Right lobe of liver (tissue), 6 donors: ENCODE measurements around the gene RPL13A. TPM values are rescaled to one million over a fixed set of nuclear protein-coding genes. Genes with fewer than 3 reads are reported as not detected.

Source experiments
- ATAC-seq, 4 donors: fragments of 200-7000 bp; cut with Tn5 transposase; one replicate each; pipeline ENCODE4 v1.9.1; 2020; ENCODE audit warnings: mild to moderate bottlenecking in 4 of 4, moderate library complexity in 4 of 4
- DNase-seq, 3 donors: peaks; one replicate each; pipeline ENCODE4 v3.0.0-alpha.2; 2020
- H3K27ac ChIP-seq, 3 donors: fragments of 200-600 bp; one replicate each; pipeline ENCODE4 v1.8.0; 2022
- H3K27me3 ChIP-seq, 2 donors: fragments of 200-600 bp; one replicate each; pipeline ENCODE4 v1.8.0; 2022
- H3K36me3 ChIP-seq, 4 donors: fragments of 200-600 bp; sonication (generic) in 1 of 4; one replicate each; pipeline versions ENCODE4 v1.5.1 to v1.8.0; 2017 to 2022; ENCODE audit warnings: control low read depth in 1 of 4
- H3K4me1 ChIP-seq, 4 donors: fragments of 200-600 bp; sonication (generic) in 1 of 4; one replicate each; pipeline versions ENCODE4 v1.5.1 to v1.8.0; 2017 to 2022; ENCODE audit warnings: control low read depth in 1 of 4
- H3K4me3 ChIP-seq, 3 donors: fragments of 200-600 bp; one replicate each; pipeline ENCODE4 v1.8.0; 2022
- H3K9me3 ChIP-seq, 4 donors: fragments of 200-600 bp; sonication (generic) in 1 of 4; one replicate each; pipeline versions ENCODE4 v1.5.1 to v1.8.0; 2017 to 2022; ENCODE audit warnings: control low read depth in 1 of 4
- POLR2A ChIP-seq: fragments of 450-650 bp; IDR thresholded peaks from one replicate; pipeline ENCODE4 v1.6.1; 2017; ENCODE audit warnings: antibody characterized with exemption, mild to moderate bottlenecking
- WGBS: methylation state at CpG from one replicate; pipeline ENCODE4 v1.1.6; 2018; ENCODE audit warnings: low coverage, low lambda C conversion rate; ENCODE audit not compliant: insufficient coverage; ENCODE audit errors: missing lambda C conversion rate; 5-methylcytosine and 5-hydroxymethylcytosine counted together
- intact Hi-C, 2 donors: fragments of 100-400 bp; cut with DNase I; formaldehyde crosslinking; loops; one replicate each; pipeline versions ENCODE4 v1.11.2 to v1.14.1; 2022
- total RNA-seq, 6 experiments: library from RNA; depleted of rRNA in 2 of 6; stranded (reverse); fragments of >200 nt in 2 of 6; fragmentation: NEBNext Ultra II Directional in 3 of 6; extraction: Animal tissue kit (Norgen Biotek cat#: 25700) in 3 of 6; gene quantifications; one replicate each; pipeline versions ENCODE4 v1.1.0 to v1.2.4, GENCODE V29; 2016 to 2023
- TF ChIP-seq, protein P1 (sequence below), 4 donors: fragments of 200-600 bp in 3 of 4; fragments of 450-650 bp in 1 of 4; IDR thresholded peaks; one replicate each; pipeline versions ENCODE4 v1.5.1 to v1.8.0; 2016 to 2022; ENCODE audit warnings: antibody characterized with exemption in 4 of 4, mild to moderate bottlenecking in 2 of 4
- donor health status: DM: no; HTN: yes; CAD: no.
- donor health status: DM: no; HTN: no; CAD: no.
- donor health status: DM: no; HTN: no; CAD: no.
- donor health status: DM: no; HTN: yes; CAD: no.
- donor health status: DM: no; HTN: yes; CAD: no.

The RPL13A gene
- total RNA-seq, 6 experiments from 2014 or later: 675 to 992 (median 801) TPM

GRCh38 chr19:49441210-49441959 lies 46.0 kb upstream of the RPL13A start, which contains the start of gene SLC17A7:
Gene SLC17A7 (minus strand): TSS chr19:49441527. CDS start chr19:49441379, 148 bp downstream.
- Histone ChIP-seq H3K27ac (no peak within 1 kb of the TSS), H3K4me3 (no peak within 1 kb of the TSS), H3K27me3 (no peaks in the 10 kb centered on the region), H3K9me3 (no peaks in the 10 kb centered on the region), H3K4me1 (no peaks in the 10 kb centered on the region), H3K36me3 (no peaks in the 10 kb centered on the region)
- TF ChIP-seq POLR2A: no peak
- TF ChIP-seq, protein P1, sequence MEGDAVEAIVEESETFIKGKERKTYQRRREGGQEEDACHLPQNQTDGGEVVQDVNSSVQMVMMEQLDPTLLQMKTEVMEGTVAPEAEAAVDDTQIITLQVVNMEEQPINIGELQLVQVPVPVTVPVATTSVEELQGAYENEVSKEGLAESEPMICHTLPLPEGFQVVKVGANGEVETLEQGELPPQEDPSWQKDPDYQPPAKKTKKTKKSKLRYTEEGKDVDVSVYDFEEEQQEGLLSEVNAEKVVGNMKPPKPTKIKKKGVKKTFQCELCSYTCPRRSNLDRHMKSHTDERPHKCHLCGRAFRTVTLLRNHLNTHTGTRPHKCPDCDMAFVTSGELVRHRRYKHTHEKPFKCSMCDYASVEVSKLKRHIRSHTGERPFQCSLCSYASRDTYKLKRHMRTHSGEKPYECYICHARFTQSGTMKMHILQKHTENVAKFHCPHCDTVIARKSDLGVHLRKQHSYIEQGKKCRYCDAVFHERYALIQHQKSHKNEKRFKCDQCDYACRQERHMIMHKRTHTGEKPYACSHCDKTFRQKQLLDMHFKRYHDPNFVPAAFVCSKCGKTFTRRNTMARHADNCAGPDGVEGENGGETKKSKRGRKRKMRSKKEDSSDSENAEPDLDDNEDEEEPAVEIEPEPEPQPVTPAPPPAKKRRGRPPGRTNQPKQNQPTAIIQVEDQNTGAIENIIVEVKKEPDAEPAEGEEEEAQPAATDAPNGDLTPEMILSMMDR (IDR thresholded peaks at IDR 0.05): no peak
- DNase-seq (no peak), ATAC-seq (no peak)
- WGBS: 12% methylated on average over 9 of the region's 56 CpGs
- intact Hi-C loops: no loop called here

- Histone ChIP-seq H3K4me3 (no peak overlapping the region), H3K27me3 (no peaks in the 10 kb centered on the region), H3K4me1 (no peaks in the 10 kb centered on the region), H3K36me3 (peaks cover 0 to 3% (median 0%) of the 10 kb centered on the region in 4 donors), H3K9me3 (no peaks in the 10 kb centered on the region), H3K27ac (no peak overlapping the region)
- ATAC-seq (no peak), DNase-seq (no peak)
- WGBS: 22% methylated on average over 14 of the region's 14 CpGs
- intact Hi-C loops: loop anchor here in 1 of 2 donors (2.0 kb wide), 1 partner anchor 49 kb away; no protein-coding TSS in a partner anchor
- TF ChIP-seq POLR2A: no peak
- TF ChIP-seq, protein P1 (IDR thresholded peaks at IDR 0.05): no peak
Measured at GRCh38 chr19:49441960-49442350, 45.5 kb upstream of the RPL13A start.

DNA sequence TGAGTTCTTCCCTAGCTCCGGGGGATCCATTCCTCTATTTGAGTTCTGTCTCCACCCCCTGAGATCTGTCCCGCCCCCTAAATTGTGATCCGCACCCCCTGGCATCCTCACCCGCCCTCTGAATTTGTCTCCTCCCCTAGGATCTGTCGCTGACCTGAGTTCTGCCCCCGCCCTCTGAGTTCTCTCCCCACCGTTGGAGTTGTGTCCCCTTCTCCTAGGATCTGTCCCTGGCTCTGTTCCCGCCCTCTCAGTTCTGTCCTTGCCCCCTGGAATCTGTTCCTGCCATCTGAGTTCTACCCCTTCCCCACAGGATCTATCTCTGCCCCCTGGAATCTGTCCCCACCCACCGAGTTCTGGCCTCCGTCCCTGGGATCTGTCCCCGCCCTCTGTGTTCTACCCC lies 45.1 kb upstream of the RPL13A start:
- no peaks in the 10 kb centered on the region for H3K27me3 ChIP-seq
- ATAC-seq: peak in 1 of 4 donors; percentile 1
- no peak for TF ChIP-seq POLR2A
- TF ChIP-seq, protein P1 (IDR thresholded peaks at IDR 0.05): no peak
- 6% methylated on average over 11 of the region's 11 CpGs for WGBS
- H3K36me3 ChIP-seq: peaks cover 0 to 3% (median 2%) of the 10 kb centered on the region in 4 donors
- H3K9me3 ChIP-seq: no peaks in the 10 kb centered on the region
- no peaks in the 10 kb centered on the region for H3K4me1 ChIP-seq
- intact Hi-C loops: loop anchor here in 1 of 2 donors (2.0 kb wide), 1 partner anchor 50 kb away; no protein-coding TSS in a partner anchor
- no peak overlapping the region for H3K27ac ChIP-seq
- no peak for DNase-seq
- no peak overlapping the region for H3K4me3 ChIP-seq

DNA sequence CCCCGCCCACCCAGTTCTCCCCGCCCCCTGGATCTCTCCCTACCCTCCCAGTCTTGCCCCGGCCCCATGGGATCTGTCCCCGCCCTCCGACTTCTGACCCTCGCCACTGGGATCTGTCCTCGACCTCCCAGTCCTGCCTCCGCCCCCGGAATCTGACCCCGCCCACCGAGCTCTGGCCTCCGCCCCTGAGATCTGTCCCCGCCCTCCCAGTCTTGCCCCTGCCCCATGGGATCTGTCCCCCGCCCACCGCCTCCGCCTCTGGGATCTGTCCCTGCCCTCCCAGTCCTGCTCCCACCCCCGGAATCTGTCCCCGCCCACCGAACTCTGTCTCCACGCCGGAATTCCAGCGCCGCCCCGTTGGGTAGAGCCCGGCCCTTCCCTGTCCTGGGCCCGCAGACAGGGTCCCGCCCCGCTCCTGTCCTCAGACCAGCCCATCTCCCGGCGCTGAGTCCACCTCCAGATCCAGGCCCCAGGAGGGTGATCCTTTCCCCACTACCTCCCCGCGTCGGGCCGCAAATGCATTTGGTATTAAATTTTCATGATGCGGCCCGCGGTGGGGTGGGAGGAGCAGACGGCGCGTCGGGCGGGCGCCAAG lies 44.5 kb upstream of the RPL13A start:
- 4% methylated on average over 29 of the region's 43 CpGs for WGBS
- Histone ChIP-seq H3K36me3 (peaks cover 0 to 3% (median 2%) of the 10 kb centered on the region in 4 donors), H3K27me3 (no peaks in the 10 kb centered on the region), H3K4me3 (peak overlapping the region; percentile 70 to 80 (median 76)), H3K4me1 (no peaks in the 10 kb centered on the region), H3K9me3 (no peaks in the 10 kb centered on the region), H3K27ac (peak overlapping the region; percentile 2 to 40 (median 35))
- ATAC-seq: peak; percentile 71 to 83 (median 79)
- peak; percentile 95 to 97 (median 97) for DNase-seq
- TF ChIP-seq, protein P1 (IDR thresholded peaks at IDR 0.05): no peak
- TF ChIP-seq POLR2A: peak; percentile 28
- intact Hi-C loops: loop anchor here in 1 of 2 donors (2.0 kb wide), 1 partner anchor 50 kb away; no protein-coding TSS in a partner anchor
